HG03060 (cell line): ENCODE data around the gene MRGPRD.
"Not testable (repeated sequence)": the region's sequence is repeated elsewhere in the genome, so short reads cannot be mapped to it uniquely, and the experiment has no call there.

ENCODE experiments used
- ATAC-seq: cut with Tn5 transposase; IDR thresholded peaks from one replicate; pipeline ENCODE4 v1.9.1; 2021; ENCODE audit warnings: low read depth, moderate number of reproducible peaks; ENCODE audit not compliant: unreplicated experiment

MRGPRD gene

DNA sequence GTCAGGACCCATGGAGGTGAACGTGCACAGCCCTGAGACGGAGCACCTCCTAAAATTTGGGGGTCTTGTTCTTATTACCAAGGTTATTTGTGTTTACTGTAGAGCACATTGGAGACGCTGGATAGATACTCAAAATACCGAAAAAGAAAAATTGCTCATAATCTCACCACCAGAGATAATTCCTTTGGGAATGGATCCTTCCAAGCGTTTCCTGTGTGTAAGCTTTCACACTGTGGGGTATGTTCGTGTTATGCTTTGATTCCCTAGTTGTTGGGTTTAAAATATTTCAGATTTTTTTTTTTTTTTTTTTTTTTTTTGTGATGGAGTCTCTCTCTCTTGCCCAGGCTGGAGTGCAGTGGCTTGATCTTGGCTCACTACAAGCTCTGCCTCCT lies 14.1 kb upstream of the MRGPRD start:
- ATAC-seq, result no peak

DNA sequence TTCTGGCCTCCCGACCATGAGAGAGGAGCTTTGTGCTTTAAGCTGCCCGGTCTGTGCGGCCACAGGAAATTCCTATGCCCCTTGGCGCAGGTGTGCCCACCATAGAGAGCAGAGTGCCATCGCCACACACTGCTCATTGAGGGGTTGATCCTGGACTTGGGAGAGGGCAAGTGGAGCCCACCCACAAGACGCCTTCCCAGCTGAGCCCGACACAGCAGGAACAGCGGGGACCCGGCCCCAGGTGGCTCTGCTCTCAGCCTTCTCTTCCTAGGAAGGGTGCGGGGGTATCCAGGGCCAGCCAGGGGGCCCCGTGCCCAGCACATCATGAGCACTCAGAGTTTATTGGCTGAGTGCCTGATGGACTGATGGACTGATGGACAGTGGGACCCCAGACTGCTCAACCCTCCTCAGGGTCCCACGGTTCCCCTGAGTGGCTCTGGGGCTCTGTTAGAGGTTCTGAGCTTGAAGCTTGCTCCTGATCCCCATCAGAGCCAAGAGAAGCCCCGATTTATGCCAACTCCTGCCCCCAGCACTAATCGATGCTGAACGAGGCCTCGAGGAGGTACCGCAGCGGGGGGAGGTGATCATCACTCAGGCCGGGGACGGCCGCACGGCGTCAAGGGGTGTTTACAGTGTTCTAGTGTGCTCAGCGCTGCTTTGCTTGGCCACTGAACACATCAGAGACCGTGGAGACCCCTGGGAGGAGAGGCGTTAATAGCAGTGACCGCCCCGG lies 13.5 kb upstream of the MRGPRD start:
- no peak for ATAC-seq

DNA sequence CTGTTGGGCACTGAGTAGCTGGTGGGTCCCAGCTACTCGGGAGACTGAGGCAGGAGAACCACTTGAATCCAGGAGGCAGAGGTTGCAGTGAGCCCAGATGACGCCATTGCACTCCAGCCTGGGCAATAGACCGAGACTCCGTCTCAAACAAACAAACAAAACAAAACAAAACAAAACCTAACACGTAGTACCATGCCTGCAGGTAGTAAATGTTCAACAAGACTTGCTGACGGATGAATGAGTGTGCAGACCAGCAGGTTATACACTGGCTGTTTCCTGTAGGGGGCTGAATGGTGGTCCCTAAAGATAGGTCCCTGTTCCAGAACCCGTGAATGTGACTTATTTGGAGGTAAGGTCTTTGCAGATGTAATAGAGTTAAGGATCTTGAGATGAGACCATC lies 12.8 kb upstream of the MRGPRD start:
- ATAC-seq, result no peak

DNA sequence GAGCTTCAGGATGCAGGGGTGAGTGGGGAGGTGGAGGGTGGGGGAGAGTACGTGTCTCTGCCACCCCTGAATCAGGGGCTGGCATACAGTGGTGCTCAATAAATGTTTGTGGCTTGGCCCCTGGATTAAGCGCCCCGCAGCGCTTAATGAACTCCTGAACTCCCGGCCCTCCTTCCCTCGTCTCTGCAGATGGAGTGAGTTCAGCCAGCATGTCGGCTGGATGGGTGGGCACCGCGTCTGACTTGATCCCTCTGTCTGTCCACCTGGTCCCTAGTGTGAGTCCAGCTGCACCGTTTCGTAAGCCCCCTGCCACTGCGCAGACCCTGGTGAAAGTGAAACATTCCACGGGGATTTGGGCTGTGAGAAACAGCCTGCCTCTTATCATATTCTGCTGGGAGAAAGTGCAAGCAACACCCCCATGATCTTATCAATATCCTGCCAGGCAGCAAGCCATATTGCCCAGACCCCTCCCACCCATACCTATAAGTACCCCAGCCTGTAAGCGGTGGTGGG lies 12.0 kb upstream of the MRGPRD start:
- no peak for ATAC-seq

DNA sequence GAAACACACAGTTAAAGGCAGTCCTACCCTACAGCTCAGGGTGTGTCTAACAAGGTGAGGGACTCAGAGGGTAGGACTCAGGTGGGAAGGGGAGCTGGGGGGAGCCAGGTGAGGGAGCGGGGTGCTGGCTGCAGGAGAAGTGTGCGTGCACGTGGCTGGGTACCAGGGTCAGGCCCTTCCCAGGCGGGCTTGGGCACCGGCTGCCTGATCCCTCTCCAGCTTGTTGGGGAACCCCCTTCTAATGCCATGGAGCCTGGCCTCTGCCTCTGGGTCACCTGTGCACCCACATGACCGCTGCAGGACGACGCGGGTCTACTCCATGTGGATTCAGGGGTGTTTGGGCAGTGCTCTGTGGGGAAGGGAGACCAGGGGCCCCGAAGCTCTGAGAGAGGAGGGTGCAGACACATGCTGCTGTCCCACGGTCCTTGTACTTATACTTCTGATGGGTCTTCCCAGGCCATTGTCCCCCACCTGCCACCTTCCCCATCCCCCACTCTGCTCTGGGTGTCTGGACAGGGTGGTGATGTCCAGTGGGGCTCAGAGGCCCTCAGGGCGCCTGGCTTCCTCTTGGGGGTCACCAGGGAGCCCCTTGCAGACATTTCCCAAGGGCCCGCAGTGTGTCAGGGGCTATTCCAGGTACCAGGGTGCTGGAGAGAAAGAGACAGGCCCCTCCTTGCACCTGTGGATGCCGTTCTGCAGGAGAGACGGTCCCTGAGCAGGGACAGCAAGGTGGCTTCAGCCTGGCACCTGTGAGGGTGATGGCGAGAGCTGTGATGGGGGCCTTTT lies 10.4 kb upstream of the MRGPRD start:
- ATAC-seq, result no peak

DNA sequence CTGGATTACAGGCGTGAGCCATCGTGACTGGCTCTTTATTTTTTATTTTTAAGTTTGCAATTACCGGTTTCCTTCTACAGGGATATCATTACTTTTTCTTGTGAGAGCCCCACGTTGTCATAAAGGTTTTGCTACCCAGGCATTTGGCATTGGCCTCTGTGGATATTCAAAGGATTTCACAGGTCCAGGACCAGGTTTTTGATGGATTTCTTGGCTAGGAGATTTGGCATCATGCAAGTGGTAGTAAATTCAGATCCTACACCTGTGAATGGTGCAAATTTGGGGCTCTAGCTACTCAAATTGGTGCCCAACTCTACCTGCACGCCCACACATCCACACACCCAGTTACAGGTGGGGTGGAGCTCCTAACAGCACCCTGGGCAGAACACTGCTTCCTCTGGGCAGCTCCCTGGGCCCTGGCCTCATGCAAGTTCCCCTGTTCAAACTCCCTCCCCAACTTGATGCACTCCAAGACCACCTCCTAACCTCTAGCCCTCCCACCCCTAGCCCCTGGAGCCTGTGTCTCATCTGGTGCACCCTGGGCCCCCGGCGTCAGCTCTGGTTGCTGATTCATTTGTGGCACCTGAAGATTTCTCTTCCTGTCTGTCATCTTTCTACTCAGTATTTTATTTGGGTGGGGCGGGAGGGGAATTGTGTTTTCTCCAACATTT lies 9.3 kb upstream of the MRGPRD start:
- ATAC-seq, result no peak

DNA sequence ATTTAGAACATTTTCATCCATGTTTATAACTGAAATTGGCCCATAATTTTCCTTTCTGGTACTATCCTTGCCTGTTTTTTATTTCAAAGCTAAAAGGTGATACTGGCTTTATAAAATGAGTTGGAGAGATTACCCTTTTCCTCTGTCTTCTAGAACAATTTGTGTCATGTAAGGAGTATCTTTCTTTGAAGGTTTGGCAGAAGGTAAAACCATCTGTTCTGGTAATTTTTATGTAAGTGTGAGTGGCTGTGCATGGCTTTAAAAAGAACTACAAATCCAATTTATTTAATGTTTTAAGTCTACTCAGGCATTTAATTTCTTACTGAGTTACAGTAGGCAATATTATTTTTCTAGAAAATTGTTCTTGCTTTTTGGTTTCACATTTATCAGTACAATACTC lies 7.7 kb upstream of the MRGPRD start:
- ATAC-seq, result no peak

DNA sequence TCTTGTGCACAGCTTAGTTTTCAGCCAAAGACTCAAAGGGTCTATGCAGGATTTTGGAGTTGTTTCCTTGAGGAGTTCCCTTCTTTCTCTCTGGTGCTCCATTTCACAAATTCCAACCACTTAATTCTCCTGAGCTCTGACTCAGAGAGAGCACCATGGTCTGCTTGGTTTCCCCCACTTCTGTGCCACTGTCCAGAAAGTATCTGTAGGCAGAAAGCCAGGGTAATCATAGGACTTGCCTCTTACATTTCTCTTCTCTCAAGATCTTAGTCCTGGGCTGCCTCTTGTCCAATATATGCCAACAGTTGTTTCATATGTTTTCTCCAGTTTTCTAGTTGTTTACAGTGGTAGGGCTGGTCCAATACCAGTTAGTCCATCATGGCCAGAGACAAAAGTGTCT lies 6.4 kb upstream of the MRGPRD start:
- ATAC-seq, result no peak

DNA sequence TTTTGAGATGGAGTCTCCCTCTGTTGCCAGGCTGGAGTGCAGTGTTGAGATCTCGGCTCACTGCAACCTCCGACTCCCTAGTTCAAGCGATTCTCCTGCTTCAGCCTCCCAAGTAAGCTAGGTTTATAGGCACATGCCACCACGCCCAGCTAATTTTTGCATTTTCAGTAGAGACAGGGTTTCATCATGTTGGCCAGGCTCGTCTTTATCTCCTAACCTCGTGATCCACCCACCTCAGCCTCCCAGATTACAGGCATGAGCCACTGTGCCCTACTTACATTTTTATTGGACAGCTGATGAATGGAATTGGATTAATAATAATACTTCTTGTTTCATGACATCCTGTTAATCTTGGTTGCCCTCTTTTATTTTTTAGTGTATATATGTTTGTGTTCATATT lies 3.0 kb upstream of the MRGPRD start:
- no peak for ATAC-seq

DNA sequence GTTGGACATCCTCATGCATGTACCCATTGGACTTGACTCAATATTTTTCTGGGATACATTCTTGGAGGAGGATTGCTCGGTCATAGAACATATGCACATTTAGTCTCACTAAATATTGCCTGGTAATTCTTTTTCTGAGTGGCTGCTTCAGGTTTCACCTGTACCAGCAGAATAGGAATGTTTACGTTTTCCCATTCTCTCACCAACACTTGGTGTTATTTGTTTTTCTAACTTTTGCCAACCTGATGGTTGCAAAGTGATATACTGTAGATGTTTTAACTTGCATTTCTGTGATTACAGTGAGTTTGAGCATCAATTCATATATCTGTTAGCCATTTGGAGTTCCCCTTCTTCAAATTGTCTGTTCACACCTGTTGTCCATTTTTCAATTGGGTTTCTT lies 1.3 kb upstream of the MRGPRD start:
- ATAC-seq, result no peak

DNA sequence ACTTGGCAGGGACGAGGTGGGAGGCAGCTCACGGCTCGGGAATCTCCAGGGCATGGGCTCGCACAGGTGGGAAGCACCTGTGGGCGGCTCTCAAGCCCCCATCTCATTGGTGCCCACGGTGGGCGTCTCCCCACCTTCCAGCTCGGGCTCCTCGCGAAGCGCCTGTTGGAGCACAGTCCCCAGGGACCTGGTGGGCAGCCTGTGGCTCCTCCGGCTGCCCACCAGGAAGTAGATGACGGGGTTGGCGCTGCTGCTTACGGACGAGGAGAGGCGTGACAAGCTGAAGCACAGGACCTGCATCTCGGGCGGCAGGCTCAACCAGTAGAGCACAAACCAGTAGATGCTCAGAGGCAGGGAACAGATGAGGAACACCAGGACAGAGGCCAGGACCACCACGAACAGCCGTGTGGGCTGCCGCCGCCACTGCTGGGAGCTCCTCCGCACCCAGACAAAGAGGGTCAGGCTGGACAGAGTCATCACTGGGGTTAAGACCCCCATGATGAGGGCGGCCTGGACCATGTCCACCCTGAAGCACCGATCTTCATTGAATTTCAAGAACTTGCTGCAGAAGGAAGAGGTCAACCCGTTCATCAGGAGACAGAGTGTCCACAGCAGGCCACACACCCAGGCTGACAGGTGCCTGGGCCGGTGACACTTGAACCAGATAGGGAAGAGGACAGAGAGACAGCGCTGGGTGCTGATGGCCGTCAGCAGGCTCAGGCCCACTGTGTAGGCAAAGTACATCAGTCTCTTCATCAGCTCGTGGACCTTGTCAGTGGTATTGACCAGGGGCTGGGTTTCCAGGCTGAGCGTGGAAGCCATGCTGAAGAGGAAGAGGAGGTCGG lies 633 bp downstream of the MRGPRD start:
- no peak for ATAC-seq

DNA sequence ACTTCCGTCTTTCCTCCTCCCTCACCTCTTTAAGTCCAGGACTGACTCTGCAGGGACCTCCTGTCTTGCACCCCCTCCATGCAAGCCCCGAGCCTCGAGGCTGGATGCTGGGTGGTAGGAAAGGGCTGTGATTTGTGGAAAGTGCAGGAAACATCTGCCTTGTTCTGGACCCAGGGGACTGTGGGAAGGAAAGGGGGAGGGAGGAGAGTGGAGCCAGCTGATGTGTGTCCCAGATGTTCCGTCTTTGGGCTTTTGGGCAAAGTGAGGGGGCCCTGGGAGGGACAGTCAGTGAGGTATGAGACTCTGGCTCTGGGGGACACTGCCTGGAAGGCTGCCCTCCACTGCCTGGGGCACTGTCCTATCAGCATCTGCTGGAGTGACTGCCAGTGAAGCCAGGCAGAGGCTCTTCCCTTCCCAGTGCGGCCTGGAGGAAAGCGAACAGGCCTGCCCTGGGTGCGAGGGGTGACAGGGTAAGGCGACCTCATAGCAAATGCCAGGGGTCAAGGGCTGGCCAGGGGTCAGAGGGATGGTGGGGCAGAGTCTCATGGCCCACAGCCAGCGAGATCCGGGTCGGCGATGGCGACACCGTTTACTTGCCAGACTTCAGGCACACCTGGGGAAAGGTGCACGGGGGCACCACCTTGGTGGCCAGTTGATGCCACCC lies 1.7 kb downstream of the MRGPRD start:
- no peak for ATAC-seq

DNA sequence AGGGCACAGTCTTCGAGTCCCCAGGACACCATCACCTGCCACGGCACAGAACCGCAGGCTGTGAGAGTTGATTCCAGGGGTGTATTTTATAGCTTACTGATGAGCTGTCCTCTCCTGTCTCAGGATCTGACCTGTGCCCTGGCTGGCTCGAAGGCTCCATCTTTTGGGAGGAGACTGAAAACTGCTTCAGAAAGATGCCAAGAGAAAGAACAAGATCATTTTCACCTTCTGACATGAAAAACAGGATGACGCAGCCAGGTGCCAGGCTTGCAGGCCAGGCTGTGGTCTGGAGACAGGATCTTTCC lies 2.2 kb downstream of the MRGPRD start:
- ATAC-seq, result no peak

DNA sequence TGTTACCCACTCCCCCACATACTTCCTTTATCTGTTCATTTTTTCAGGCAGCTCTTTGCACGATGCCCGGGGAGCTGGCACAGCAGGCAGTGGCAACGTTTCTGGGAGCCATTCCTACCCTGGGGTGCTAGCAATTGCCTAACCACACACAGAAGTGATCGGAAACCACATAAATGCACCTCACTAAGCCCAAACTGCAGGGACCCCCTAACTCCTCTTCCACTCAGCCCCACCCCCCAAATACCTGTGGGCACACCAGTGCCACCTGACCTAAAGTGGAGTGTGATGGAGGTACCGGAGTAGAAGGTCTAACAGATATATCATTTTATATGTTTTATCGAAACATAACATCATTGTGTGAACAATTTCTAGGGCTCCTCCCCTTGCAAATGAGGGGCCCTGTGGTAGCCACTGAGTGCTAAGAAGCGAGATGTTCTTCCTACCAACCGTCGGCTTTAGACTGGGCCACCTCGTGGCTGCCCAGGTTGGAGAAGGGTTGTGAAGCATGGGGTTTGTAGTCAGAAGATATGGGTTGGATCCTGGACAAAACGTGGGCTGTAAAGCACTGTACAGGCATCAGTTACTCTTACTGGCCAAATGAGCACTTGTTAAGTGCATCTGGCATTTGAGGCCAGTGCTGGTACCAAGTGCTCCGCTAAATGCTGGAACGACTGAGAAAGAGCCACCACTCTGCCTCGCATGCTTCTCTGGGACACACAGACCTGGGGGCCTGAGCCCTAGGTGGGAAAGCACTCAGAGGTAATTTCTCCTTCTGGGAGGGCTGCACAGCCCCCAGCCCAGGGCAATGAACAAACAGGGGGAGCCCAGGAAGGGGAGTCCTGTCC lies 2.8 kb downstream of the MRGPRD start:
- ATAC-seq, result no peak

DNA sequence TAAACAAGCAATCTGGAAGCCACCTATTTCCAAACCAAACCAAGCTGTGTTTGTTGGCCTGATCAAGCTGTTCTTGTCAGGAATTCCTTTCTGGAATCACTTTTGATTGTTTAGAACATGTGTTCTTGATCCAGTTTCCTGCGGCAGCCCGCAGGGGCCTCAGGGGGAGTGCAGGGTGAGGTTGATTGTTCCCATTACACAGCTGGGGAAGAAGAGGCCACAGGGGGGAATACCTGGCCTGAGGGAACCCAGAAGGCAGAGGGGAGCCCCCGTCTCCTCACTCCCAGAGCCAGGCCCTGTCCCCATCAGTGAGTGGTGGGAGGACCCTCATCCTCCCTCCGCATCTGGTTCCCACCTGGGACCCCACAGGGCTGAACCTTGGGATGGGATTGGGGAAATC lies 4.2 kb downstream of the MRGPRD start:
- ATAC-seq, result no peak

DNA sequence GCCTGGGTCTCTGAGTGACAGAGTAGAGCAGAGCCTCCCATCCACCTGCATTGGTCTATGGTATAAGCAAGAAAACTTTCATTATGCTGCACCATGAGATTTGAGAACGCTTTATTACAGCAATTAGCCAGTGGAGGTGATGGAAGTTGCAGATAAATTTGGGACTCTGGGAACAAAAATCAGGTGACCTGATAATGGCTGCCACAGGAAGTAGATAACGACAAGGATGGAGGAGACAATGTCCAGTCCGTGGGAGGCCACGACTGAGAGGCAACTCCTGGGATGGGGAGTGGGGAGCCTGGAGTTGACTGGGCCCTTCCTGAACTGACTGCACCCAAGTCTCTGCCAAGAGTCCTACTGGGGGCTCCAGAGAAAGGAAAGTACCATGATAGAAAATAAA lies 4.7 kb downstream of the MRGPRD start:
- ATAC-seq, result no peak

DNA sequence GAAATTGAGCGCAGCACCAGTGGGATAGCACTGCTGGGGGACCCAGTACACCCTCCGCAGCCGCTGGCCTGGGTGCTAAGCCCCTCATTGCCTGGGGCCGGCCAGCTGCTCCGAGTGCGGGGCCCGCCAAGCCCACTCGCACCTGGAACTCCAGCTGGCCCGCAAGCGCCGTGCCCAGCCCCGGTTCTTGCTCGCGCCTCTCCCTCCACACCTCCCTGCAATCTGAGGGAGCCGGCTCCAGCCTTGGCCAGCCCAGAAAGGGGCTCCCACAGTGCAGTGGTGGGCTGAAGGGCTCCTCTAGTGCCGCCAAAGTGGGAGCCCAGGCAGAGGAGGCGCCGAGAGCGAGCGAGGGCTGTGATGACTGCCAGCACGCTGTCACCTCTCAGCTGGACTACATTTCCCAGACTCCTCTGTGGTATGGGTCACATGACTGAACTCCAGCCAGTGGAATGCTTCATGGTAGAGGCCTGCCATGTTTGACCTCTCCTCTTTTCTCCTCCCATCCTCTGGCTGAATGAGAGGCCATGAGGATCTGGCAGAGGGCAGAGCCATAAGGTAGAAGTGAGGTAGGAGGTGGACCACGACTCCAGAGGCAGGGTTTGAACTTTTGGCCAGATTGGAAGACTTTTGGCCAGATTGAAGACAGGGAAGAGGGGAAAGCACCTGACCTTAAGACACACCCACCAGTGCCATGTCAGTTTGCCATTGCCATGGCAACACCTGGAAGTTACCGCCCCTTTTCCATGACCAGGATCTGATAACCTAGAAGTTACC lies 6.2 kb downstream of the MRGPRD start:
- ATAC-seq, result no peak

DNA sequence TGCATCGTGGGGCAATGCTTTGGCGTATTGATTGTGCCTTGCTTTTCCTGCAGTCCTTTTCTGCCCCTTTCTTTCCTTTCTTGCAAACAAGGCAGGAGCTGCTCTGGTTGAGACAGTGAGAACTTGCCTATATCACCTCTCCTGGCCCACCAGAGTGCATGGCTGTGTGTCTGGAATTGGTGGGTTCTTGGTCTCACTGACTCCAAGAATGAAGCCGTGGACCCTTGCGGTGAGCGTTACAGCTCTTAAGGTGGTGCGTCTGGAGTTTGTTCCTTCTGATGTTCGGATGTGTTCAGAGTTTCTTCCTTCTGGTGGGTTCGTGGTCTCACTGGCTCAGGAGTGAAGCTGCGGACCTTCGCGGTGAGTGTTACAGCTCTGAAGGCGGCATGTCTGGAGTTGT lies 7.1 kb downstream of the MRGPRD start:
- ATAC-seq, result not testable (repeated sequence)

DNA sequence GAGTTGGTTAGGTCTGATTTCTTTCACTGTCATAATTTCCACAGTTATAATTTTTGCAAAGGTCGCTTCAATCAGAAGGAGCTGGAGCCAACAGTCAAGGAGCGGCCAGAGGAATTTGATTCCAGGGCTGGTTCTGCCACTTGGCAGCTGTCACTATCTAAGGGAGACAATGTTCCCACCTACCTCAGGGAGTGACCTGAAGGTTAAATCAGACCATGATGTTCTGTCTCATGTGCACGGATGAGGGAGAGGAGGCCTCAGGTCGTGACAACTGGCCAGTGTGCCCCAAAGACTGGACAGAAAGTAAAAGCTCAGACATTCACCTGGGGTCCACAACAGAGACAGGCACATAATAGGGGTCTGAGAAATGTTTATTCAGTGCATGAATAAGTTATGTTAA lies 7.6 kb downstream of the MRGPRD start:
- no peak for ATAC-seq
